ENCODE results near the gene INPP5E.

- TF ChIP-seq POLR2A (IDR thresholded peaks at IDR 0.05; ENCODE audit: low read length) (no peak), GATA1 (IDR thresholded peaks at IDR 0.05; ENCODE audit: low read depth, low read length) (no peak)
Measured at GRCh38 chr9:136454026-136454796, 14.6 kb upstream of the INPP5E start.

Measured in erythroblast (primary cell).